HepG2 (cell line): Measurements from ENCODE around the gene AFDN. TPM values are rescaled to one million over a fixed set of nuclear protein-coding genes. Genes with fewer than 3 reads are reported as not detected.

Experiments used
- CEBPB ChIP-seq: IDR thresholded peaks from 2 replicates; pipeline ENCODE4 v1.6.1; 2011; ENCODE audit warnings: low read depth, low read length, improper control_type of control experiment, borderline replicate concordance
- ELK4 ChIP-seq: sonication (generic); formaldehyde crosslinking; IDR thresholded peaks from 2 replicates; pipeline ENCODE4 v1.9.0; 2021; ENCODE audit warnings: missing genetic modification reagents, borderline replicate concordance
- GABPA ChIP-seq, 2 experiments: IDR thresholded peaks; 2 replicates each; pipeline ENCODE4 v1.6.1; 2011 to 2016; ENCODE audit warnings: low read depth in 2 of 2, low read length in 1 of 2, missing biosample characterization in 1 of 2, missing genetic modification characterization in 1 of 2
- MXD1 ChIP-seq: sonication (generic); formaldehyde crosslinking; IDR thresholded peaks from 2 replicates; pipeline ENCODE4 v1.4.0; 2020; ENCODE audit warnings: mild to moderate bottlenecking, missing genetic modification reagents
- RFXANK ChIP-seq: IDR thresholded peaks from 2 replicates; pipeline ENCODE4 v1.6.1; 2016
- SNAPC4 ChIP-seq: sonication (generic); formaldehyde crosslinking; IDR thresholded peaks from 2 replicates; pipeline ENCODE4 v1.4.0; 2020; ENCODE audit warnings: mild to moderate bottlenecking, missing genetic modification reagents
- TCF7 ChIP-seq: sonication (generic); IDR thresholded peaks from 2 replicates; pipeline ENCODE4 v1.6.1; 2016; ENCODE audit warnings: antibody characterized with exemption, low read depth
- TCF7L2 ChIP-seq: IDR thresholded peaks from 2 replicates; pipeline ENCODE4 v1.6.1; 2011; ENCODE audit warnings: mild to moderate bottlenecking, low read depth, low read length, moderate library complexity
- TRAFD1 ChIP-seq: sonication (generic); formaldehyde crosslinking; IDR thresholded peaks from 2 replicates; pipeline ENCODE4 v1.5.1; 2020; ENCODE audit warnings: missing genetic modification reagents, mild to moderate bottlenecking, borderline replicate concordance
- ZFP1 ChIP-seq: IDR thresholded peaks from 2 replicates; pipeline ENCODE4 v1.6.1; 2016
- ZHX2 ChIP-seq, 2 experiments: sonication (generic) in 1 of 2; formaldehyde crosslinking in 1 of 2; IDR thresholded peaks; 2 replicates each; pipeline versions ENCODE4 v1.6.1 to v1.9.0; 2014 to 2022; ENCODE audit warnings: antibody characterized with exemption in 1 of 2, borderline replicate concordance in 1 of 2, inconsistent platforms in 1 of 2, low read depth in 1 of 2, missing genetic modification reagents in 1 of 2
- ZNF44 ChIP-seq: sonication (generic); formaldehyde crosslinking; IDR thresholded peaks from 2 replicates; pipeline ENCODE4 v1.5.1; 2020; ENCODE audit warnings: mild to moderate bottlenecking, missing genetic modification reagents
- ZNF777 ChIP-seq: sonication (generic); formaldehyde crosslinking; IDR thresholded peaks from 2 replicates; pipeline ENCODE4 v1.4.0; 2020; ENCODE audit warnings: missing genetic modification reagents
- polyA plus RNA-seq, 8 experiments: library from polyadenylated mRNA; depleted of rRNA in 3 of 8; stranded (reverse) in 7 of 8; unstranded in 1 of 8; fragments of >200 nt; fragmentation: Illumina TruSeq in 4 of 8; extraction: Trizol in 4 of 8; gene quantifications; 2 replicates each; pipeline versions ENCODE4 v1.2.1 to v1.2.3, GENCODE V29; 2011 to 2016; ENCODE audit warnings: low read depth in 4 of 8, missing spikeins in 1 of 8, mixed read lengths in 1 of 8; ENCODE audit not compliant: insufficient read depth in 1 of 8
- total RNA-seq, 5 experiments: library from RNA; depleted of rRNA; stranded (reverse); fragments of >200 nt; fragmentation: Illumina TruSeq; extraction: Trizol; gene quantifications; 2 replicates each; pipeline ENCODE4 v1.2.3, GENCODE V29; 2016; ENCODE audit warnings: low read depth in 1 of 5

The AFDN gene
- total and polyA plus RNA-seq, 2 of the 13 experiments (the other 11 are each of a cell fraction or from before 2014, with no cell fraction given): 136 to 151 TPM

- no peak for TF ChIP-seq ZHX2 (IDR thresholded peaks at IDR 0.05; ENCODE audit: low read depth)
- TF ChIP-seq ZHX2 (CRISPR knock-in tag; IDR thresholded peaks at IDR 0.05; ENCODE audit: borderline replicate concordance): no peak; the same call in 1 of the 2 replicates
- TF ChIP-seq MXD1 (CRISPR knock-in tag): peak; percentile 23; the same call in 1 of the 2 replicates
- no peak for TF ChIP-seq TCF7
- no peak for TF ChIP-seq ELK4 (CRISPR knock-in tag)
- no peak for TF ChIP-seq ZNF44
- TF ChIP-seq ZFP1: no peak
- no peak for TF ChIP-seq TCF7L2
- 0 out of 2 replicates have a peak, but pooled peaks have one; percentile 29 for TF ChIP-seq SNAPC4 (CRISPR knock-in tag)
- no peak for TF ChIP-seq TRAFD1
- TF ChIP-seq ZNF777: peak; percentile 42; the same call in 1 of the 2 replicates
- TF ChIP-seq GABPA (IDR thresholded peaks at IDR 0.05; ENCODE audit: low read depth, low read length): no peak
- TF ChIP-seq GABPA (CRISPR knock-in tag; IDR thresholded peaks at IDR 0.05; ENCODE audit: low read depth): no peak
- no peak for TF ChIP-seq CEBPB
- TF ChIP-seq RFXANK: no peak
Observed at GRCh38 chr6:167827583-167828324, 1.0 kb downstream of the AFDN start (continued).
